ENCODE results near the gene TIMM9.
A peak's percentile ranks its signal among the peaks of the same experiment; 100 is the strongest.
"Not testable (repeated sequence)": the region's sequence is repeated elsewhere in the genome, so short reads cannot be mapped to it uniquely, and the experiment has no call there.

Gene TIMM9, protein sequence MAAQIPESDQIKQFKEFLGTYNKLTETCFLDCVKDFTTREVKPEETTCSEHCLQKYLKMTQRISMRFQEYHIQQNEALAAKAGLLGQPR

GRCh38 chr14:58427281-58428117, at the start of gene TIMM9, which contains the start of gene KIAA0586:
Gene TIMM9 (minus strand): TSS chr14:58427531. CDS start chr14:58411945, 15,586 bp downstream.
Gene KIAA0586 (plus strand): TSS chr14:58427719. CDS start chr14:58428265, 546 bp downstream.
- DNase-seq (ENCODE audit: low read depth), result peak; percentile 93

DNA sequence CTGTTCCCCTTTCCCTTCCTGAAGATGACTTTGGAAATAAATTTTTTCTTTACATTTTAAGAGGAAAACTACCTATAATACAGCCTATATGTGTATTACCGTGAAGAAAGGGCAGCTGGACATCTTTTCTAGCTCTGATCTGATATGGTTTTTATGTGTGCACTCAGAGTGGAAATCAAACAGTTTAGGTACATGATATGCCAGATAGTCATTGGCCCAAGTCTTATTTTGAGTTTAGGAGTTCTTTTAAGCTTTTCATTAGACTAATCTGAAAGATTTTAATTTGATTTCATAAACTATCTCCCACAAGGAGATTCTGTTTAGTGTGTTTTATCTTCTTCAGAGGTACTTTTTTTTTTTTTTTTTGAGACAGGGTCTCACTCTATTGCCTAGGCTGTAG, 49.0 kb upstream of the TIMM9 start:
- DNase-seq (ENCODE audit: low read depth), result no peak

- DNase-seq (ENCODE audit: low read depth), result no peak
Measured at GRCh38 chr14:58469309-58469708, 42.0 kb upstream of the TIMM9 start.

DNA sequence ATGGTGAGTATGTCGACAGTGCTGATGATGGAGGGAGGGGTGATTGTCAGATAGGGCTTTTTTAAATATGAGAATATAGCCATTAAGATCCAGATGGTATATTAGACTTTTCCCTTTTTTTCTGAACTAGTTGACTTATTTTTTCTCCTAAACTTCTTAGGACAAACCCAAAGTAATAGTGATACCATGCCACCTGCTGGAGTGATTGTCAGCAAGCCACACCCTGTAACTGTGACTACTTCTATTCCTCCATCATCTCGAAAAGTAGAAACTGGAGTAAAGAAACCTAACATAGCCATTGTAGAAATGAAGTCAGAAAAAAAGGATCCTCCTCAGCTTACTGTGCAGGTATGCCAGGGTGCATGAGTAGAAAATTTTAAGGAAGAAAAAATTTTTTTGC, 40.2 kb upstream of the TIMM9 start:
- DNase-seq (ENCODE audit: low read depth), result no peak

DNA sequence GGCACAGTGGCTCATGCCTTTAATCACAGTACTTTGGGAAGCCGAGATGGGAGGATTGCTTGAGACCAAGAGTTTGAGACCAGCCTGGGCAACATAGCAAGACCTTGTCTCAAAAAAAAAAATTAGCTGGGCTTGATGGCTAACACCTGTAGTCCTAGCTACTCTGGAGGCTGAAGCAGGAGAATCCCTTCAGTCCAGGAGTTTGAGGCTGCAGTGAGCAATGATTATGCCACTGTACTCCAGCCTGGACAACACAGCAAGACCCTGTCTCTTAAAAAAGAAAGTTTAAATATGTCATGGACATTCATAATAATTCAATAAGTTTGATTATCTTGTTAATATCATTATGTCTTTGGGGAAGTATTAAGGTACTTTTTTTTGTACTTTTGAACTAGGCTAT, 39.1 kb upstream of the TIMM9 start:
- no peak for DNase-seq (ENCODE audit: low read depth)

DNA sequence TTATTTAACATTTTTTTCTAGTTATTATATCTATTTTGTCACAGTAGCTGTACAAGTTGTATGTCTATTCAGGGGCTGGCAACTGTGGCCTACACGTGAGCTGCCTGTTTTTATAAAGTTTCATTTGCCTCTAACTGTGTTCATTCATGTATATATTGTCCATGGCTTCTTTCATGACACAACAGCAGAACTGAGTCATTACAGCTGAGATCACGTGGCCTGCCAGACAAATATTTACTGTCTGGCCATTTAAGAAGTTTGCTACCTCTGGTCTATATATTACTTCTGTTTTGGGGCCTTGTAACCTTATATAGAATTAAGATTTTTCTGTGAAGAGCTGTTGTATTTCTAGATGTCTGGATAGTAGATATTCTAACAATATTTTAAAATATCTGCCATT, 38.1 kb upstream of the TIMM9 start:
- no peak for DNase-seq (ENCODE audit: low read depth)

GRCh38 chr14:58464652-58465051, 37.3 kb upstream of the TIMM9 start:
- no peak for DNase-seq (ENCODE audit: low read depth)

DNA sequence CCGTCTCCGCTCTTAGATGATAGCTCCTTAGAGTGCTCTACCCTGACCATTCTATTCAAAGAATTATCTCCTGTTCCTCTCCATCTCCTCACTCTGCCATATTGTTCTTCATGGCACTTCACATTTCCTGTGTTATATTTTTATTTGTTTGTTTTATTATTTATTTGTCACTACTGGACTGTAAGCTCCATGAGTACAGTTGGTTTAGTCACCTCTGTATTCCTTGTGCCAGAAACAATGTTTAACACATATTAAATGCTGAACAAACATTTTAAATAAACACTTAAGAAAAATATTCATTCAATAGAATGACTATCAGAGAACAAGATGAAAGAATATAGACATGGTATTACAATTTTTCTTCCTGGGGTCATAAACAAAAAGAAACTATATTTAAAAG, 35.8 kb upstream of the TIMM9 start:
- no peak for DNase-seq (ENCODE audit: low read depth)

DNA sequence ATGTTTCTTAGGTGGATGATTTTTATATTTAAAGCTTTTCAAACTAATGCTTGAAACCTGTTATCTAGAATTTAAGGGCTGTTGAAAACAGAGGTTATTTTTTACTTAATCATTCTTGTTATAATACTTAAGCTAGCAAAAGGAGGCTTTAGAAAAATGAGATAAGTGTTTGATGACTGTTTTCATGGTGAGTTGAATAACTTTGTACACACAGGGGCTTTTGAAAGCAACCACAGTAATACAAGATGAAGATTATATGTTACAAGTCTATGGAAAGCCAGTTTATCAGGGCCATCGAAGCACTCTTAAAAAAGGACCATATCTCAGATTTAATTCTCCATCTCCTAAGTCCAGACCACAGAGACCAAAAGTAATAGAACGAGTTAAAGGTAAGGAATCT, 33.4 kb upstream of the TIMM9 start:
- DNase-seq (ENCODE audit: low read depth), result no peak

GRCh38 chr14:58455593-58456265, 28.4 kb upstream of the TIMM9 start:
- DNase-seq (ENCODE audit: low read depth), result no peak

DNA sequence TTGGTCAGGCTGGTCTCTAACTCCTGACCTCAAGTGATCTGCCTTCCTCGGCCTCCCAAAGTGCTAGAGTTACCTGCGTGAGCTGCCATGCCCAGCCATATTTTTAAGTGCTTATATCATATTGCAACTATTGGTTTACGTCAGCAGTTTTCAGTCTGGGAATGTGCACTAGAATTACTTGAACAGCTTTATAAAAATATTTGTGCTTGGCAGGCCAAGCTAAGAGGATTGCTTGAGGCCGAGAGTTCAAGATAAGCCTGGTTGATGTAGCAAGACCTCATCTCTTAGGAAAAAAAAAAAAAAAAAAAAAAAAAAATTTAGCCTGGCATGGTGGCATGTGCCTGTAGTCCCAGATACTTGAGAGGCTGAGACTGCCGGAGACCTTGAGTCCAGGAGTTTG, 17.3 kb upstream of the TIMM9 start:
- DNase-seq (ENCODE audit: low read depth), result no peak

- DNase-seq (ENCODE audit: low read depth), result no peak
Measured at GRCh38 chr14:58439476-58439875, 12.1 kb upstream of the TIMM9 start.

DNA sequence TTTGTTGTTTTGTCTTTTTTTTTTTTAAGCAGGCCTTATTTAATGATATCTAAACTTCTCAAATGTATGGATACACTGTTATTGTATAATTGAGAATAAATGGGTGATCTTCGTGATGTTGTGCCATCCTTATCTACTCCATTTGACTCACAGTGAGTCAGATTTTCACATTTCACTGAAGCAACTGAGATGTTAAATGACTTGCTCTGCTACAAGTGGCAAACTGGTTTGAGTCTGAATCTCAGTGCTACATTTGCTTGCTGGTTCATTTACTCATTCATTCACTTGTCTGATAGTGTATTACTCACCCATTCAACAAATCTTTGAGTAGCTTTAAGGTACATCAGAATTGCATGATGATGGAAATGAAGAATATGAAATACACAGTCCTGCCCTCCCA, 2.8 kb upstream of the TIMM9 start:
- no peak for DNase-seq (ENCODE audit: low read depth)

DNA sequence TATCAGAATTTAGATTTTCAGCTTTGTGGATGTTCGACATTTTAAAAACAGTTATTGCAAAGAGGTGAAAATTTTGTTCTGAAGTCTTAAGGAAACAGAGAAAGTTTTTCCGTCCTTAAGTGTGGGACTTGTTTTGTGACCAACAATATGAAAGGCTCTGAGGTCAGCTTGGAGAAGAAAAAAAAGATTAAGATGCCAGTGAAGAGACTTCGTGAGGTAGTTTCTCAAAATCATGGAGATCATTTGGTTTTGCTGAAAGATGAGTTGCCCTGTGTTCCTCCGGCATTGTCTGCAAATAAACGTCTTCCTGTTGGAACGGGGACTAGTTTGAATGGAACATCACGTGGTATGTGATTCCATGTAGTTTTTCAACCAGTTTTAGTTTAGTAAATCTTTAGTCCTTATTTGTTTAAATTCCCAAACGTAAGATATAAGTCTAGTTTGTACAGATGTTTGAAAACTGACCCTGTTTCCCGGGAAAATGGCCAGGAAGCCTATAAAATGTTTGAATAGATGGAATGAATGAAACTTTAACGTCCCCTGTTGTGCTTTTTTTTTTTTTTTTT, 870 bp upstream of the TIMM9 start:
- DNase-seq (ENCODE audit: low read depth), result no peak

DNA sequence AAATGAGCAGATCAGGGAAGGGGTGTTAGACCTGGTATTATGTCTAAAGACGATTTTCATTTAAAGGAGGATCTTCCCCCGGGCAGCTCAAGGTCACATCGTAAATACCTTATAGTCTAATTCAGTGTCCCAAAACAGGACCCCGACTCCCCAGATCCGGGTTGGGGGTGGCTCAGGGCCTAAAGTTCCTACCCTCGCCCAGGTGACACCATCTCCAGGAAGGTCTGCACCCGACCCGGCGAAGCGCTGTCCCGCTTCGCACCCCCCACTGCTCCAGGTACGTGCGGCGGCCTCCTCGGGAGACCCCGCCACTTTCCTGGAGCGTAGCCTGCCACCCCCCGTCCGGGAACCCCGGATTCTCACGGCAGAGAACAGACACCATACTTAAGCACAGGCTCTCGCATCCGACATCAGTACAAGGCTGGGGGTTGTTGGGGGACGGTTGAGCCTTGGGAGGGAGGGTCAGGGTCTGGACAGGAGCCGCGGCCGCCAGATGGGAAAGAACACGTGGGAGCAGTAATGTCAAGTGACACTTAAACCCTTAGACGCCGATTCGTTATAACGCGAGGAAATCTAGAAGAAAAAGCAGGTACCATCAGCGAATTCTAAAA, 556 bp downstream of the TIMM9 start:
- peak; percentile 24 for DNase-seq (ENCODE audit: low read depth)

GRCh38 chr14:58416934-58417333, 10.4 kb downstream of the TIMM9 start:
- not testable (repeated sequence) for DNase-seq (ENCODE audit: low read depth)

- DNase-seq (ENCODE audit: low read depth), result no peak
Measured at GRCh38 chr14:58415636-58416547, 11.4 kb downstream of the TIMM9 start.

DNA sequence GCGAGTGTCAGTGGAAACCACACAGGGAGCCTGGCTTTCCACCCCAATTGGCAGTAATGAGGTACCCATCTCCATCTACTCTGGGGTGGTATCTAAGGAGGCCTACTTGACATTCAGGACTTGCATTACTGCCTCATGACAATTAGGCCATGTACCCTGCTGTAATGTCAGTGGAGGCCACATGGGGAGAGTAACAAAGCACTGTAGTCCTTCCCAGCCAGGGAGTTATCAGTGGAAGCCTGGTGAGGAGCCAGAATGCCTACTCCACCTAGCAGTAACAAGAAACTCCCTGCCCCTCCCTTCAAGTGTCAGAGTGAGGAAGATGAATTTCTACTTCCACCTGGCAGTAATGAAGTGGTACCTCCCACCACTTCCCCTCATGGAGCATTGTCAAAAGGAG, 12.5 kb downstream of the TIMM9 start:
- DNase-seq (ENCODE audit: low read depth), result no peak

- DNase-seq (ENCODE audit: low read depth), result no peak
Measured at GRCh38 chr14:58408681-58409215, 18.6 kb downstream of the TIMM9 start.

DNA sequence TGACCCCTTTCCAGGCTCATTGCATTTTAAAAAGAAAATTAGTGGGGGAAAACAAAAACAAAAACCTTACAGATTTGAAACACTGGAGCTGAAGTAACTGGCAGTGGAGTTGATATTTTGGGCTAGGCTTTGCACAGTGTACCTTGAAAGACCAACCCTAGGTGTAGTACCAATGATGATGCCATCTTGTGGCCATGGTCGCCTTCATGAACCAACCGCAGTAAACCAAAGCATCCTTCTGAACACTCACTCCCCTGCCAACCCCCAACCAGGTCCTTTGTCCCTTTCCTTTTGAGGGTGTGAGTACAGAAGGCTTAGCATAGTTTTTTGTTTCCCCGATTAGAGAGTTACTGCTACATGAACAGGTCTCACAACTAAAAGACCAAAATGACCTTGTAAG, 25.7 kb downstream of the TIMM9 start:
- DNase-seq (ENCODE audit: low read depth), result no peak

- no peak for DNase-seq (ENCODE audit: low read depth)
Measured at GRCh38 chr14:58398895-58399294, 28.4 kb downstream of the TIMM9 start.
